Upper lobe of left lung (tissue), 6 donors: Measurements from ENCODE around the gene SHANK3. TPM values are rescaled to one million over a fixed set of nuclear protein-coding genes. Genes with fewer than 3 reads are reported as not detected.
"Not testable (repeated sequence)": the region's sequence is repeated elsewhere in the genome, so short reads cannot be mapped to it uniquely, and the experiment has no call there.

Experiments used
- ATAC-seq, 2 donors: fragments of 200-7000 bp; cut with Tn5 transposase; one replicate each; pipeline ENCODE4 v1.9.1; 2022; ENCODE audit warnings: mild to moderate bottlenecking in 2 of 2, moderate library complexity in 2 of 2; ENCODE audit not compliant: low FRiP score in 2 of 2
- DNase-seq, 2 donors: peaks; one replicate each; pipeline ENCODE4 v3.0.0-alpha.2; 2019 to 2020
- H3K27ac ChIP-seq, 4 donors: fragments of 200-600 bp; sonication (generic); one replicate each; pipeline ENCODE4 v1.5.1; 2016 to 2019
- H3K27me3 ChIP-seq, 4 donors: fragments of 200-600 bp; sonication (generic); one replicate each; pipeline ENCODE4 v1.5.1; 2017 to 2019
- H3K36me3 ChIP-seq, 4 donors: fragments of 200-600 bp; sonication (generic); one replicate each; pipeline ENCODE4 v1.5.1; 2016 to 2019
- H3K4me1 ChIP-seq, 4 donors: fragments of 200-600 bp; sonication (generic); one replicate each; pipeline ENCODE4 v1.5.1; 2018 to 2019
- H3K4me3 ChIP-seq, 4 donors: fragments of 200-600 bp; sonication (generic); one replicate each; pipeline ENCODE4 v1.5.1; 2017 to 2019; ENCODE audit warnings: mild to moderate bottlenecking in 2 of 4, moderate library complexity in 1 of 4
- H3K9me3 ChIP-seq, 4 donors: fragments of 200-600 bp; sonication (generic); one replicate each; pipeline ENCODE4 v1.5.1; 2018 to 2019
- EP300 ChIP-seq, 4 donors: sonication (generic); formaldehyde crosslinking; IDR thresholded peaks; one replicate each; pipeline ENCODE4 v1.5.1; 2017; ENCODE audit warnings: antibody characterized with exemption in 4 of 4, control low read depth in 2 of 4
- POLR2A ChIP-seq, 4 donors: fragments of 450-650 bp; IDR thresholded peaks; one replicate each; pipeline ENCODE4 v1.5.1; 2016 to 2017; ENCODE audit warnings: antibody characterized with exemption in 4 of 4, mild to moderate bottlenecking in 2 of 4
- POLR2AphosphoS5 ChIP-seq, 2 donors: sonication (generic); formaldehyde crosslinking; IDR thresholded peaks; one replicate each; pipeline ENCODE4 v1.5.1; 2017; ENCODE audit warnings: antibody characterized with exemption in 2 of 2
- WGBS, 2 donors: methylation state at CpG; one replicate each; pipeline ENCODE4 v1.1.5; 2017 to 2018; 5-methylcytosine and 5-hydroxymethylcytosine counted together
- total RNA-seq, 6 donors: library from RNA; depleted of rRNA in 4 of 6; stranded (reverse); fragments of >200 nt in 4 of 6; gene quantifications; one replicate each; pipeline versions ENCODE4 v1.1.0 to v1.2.1, GENCODE V29; 2016 to 2021
- TF ChIP-seq, protein P1 (sequence below), 6 experiments: fragments of 450-650 bp in 4 of 6; fragments of 200-600 bp in 2 of 6; sonication (generic) in 2 of 6; IDR thresholded peaks; one replicate each; pipeline ENCODE4 v1.5.1; 2016 to 2019; ENCODE audit warnings: antibody characterized with exemption in 6 of 6
- donor health status: DM: no; HTN: no; CAD: no; lungs with moderate emphysema.
- donor health status: DM: no; HTN: yes; CAD: no; lungs with severe emphysema.

SHANK3 gene
- total RNA-seq, 6 donors from 2014 or later, result 16.6 to 105 (median 51.1) TPM

DNA sequence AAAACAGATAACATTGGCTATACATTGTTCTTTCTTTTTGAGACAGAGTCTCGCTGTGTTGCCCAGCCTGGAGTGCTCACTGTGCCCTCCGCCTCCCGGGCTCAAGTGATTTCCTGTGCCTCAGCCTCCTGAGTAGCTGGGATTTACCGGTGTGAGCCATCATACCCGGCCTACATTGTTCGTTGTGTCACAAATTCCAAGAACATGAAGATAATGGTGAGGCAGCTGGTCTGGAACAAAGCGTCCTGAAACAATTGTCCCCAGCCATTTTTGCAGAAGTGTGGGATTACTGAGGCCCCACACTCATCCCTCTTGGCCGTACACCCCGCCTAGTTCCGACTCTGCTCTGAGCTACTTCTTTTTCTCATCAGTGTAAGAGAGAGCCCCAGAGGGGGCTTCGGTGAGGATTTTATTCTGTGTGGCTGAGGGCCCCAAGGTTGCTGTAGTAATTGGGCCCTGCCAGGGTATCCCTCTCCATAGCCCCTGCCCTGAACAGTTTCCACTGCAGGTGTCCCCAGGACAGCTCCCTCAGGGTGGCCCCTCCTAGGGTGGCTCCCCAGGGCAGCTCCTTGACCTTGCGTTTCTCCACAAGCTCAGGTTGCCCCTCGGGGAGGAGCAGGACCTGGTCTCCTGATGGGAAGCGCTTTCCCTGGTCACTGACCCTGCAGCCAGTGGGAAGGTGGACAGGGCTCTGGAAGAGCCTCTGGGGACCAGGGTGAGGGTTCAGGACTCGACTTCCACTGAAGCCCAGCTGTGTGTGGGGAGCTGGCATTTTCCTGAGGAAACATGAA, 31.6 kb upstream of the SHANK3 start:
- TF ChIP-seq POLR2A (IDR thresholded peaks at IDR 0.05) (no peak), POLR2AphosphoS5 (IDR thresholded peaks at IDR 0.05) (peak; percentile 38 to 47), EP300 (IDR thresholded peaks at IDR 0.05) (peak in 2 of 4 donors; percentile 45 to 50)
- TF ChIP-seq, protein P1, sequence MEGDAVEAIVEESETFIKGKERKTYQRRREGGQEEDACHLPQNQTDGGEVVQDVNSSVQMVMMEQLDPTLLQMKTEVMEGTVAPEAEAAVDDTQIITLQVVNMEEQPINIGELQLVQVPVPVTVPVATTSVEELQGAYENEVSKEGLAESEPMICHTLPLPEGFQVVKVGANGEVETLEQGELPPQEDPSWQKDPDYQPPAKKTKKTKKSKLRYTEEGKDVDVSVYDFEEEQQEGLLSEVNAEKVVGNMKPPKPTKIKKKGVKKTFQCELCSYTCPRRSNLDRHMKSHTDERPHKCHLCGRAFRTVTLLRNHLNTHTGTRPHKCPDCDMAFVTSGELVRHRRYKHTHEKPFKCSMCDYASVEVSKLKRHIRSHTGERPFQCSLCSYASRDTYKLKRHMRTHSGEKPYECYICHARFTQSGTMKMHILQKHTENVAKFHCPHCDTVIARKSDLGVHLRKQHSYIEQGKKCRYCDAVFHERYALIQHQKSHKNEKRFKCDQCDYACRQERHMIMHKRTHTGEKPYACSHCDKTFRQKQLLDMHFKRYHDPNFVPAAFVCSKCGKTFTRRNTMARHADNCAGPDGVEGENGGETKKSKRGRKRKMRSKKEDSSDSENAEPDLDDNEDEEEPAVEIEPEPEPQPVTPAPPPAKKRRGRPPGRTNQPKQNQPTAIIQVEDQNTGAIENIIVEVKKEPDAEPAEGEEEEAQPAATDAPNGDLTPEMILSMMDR (IDR thresholded peaks at IDR 0.05), result no peak
- H3K27ac ChIP-seq, result peak overlapping the region; percentile 65 to 80 (median 78)
- 58 to 71% methylated on average over 11 to 15 of the region's 15 CpGs for WGBS, 2 donors
- H3K4me3 ChIP-seq, result peak overlapping the region in 1 of 4 donors; percentile 13
- no peaks in the 10 kb centered on the region for H3K36me3 ChIP-seq
- DNase-seq (no peak), ATAC-seq (peak; percentile 8 to 34)
- peaks cover 0 to 3% (median 1%) of the 10 kb centered on the region in 4 donors for H3K27me3 ChIP-seq
- no peaks in the 10 kb centered on the region for H3K9me3 ChIP-seq
- peaks cover 15 to 17% (median 16%) of the 10 kb centered on the region in 4 donors for H3K4me1 ChIP-seq

DNA sequence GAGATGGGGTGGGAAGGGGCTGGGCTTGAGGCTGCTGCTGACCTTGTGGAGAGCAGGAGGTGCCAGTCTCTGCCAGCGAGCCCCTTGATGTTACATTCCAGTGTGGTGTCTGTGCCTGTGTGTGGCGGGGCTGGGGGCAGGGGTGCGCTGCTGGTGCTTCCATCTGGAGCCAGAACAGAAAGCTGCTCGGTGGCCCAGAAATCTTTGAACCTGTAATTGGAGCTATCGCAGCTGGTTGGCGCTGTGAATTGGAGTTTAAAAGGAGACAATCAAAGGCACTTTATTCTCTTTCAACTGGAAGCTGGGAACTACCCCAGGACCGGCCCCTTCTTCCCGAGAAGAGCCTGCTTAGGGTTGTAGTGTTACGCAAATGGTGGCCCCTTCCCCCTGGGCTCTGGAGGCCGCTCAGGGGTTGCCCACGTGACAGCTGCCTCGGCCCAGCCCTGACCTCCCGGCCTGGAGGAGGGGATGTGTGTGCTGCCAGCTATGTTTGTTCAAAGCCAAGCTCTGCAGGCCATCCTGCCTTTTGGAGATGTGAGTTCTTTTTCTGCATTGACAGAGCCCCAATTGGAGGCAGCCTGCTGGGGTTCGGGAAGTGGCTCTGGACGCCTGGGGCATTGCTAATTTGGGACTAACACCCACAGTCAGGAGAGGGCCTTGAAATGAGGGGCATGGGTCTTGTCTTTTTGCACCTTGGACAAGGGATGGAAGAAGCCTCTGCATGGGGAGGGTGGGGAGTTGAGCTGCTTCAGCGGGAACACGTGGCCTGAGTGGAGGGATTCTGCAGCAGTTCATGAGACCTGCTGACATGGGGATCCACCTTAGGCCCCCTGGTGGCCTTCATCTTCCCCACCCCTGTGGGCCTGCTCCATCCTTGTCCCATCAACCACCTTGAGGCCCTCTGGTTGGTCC, 30.7 kb upstream of the SHANK3 start:
- TF ChIP-seq POLR2A (IDR thresholded peaks at IDR 0.05) (no peak), EP300 (IDR thresholded peaks at IDR 0.05) (no peak), POLR2AphosphoS5 (IDR thresholded peaks at IDR 0.05) (no peak)
- TF ChIP-seq, protein P1 (IDR thresholded peaks at IDR 0.05), result peak in 4 of 6 experiments; percentile 20 to 45 (median 35)
- 12 to 24% methylated on average over 14 to 17 of the region's 17 CpGs for WGBS, 2 donors
- Histone ChIP-seq H3K27me3 (peaks cover 0 to 3% (median 1%) of the 10 kb centered on the region in 4 donors), H3K36me3 (no peaks in the 10 kb centered on the region), H3K9me3 (no peaks in the 10 kb centered on the region), H3K4me1 (peaks cover 15 to 17% (median 16%) of the 10 kb centered on the region in 4 donors), H3K4me3 (peak overlapping the region in 1 of 4 donors; percentile 13), H3K27ac (peak overlapping the region; percentile 65 to 80 (median 78))
- ATAC-seq (peak; percentile 55 to 76), DNase-seq (peak; percentile 38 to 77)

DNA sequence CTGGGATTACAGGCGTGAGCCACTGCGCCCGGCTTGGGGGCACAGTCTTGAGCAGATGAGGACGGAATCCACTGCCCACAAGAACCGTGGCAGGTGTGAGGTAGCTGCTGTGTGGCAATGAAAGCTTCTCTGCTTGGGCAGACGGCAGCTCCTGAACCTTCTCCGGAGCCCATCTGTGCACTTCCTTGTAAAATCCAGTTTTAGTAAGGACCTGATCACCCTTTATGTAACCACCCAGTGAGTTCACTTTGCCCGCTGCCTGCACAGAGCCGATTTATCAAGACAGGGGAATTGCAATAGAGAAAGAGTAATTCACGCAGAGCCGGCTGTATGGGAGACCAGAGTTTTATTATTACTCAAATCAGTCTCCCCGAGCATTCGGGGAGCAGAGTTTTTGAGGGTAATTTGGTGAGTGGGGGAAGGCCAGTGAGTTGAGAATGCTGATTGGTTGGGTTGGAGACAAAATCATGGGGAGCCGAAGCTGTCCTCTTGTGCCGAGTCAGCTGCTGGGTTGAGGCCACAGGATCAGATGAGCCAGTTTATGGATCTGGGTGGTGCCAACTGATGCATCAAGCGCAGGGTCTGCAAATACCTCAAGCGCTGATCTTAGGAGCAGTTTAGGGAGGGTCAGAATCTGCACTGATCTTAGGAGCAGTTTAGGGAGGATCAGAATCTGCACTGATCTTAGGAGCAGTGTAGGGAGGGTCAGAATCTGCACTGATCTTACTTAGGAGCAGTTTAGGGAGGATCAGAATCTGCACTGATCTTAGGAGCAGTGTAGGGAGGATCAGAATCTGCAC, 29.4 kb upstream of the SHANK3 start:
- not testable (repeated sequence) for H3K9me3 ChIP-seq, ATAC-seq, H3K4me3 ChIP-seq, H3K27me3 ChIP-seq, H3K27ac ChIP-seq, H3K36me3 ChIP-seq
- WGBS, 2 donors, result 92 to 98% methylated on average over 17 of the region's 17 CpGs
- DNase-seq, result peak in 1 of 2 donors; percentile 48
- H3K4me1 ChIP-seq, result peaks cover 15 to 17% (median 16%) of the 10 kb centered on the region in 4 donors

DNA sequence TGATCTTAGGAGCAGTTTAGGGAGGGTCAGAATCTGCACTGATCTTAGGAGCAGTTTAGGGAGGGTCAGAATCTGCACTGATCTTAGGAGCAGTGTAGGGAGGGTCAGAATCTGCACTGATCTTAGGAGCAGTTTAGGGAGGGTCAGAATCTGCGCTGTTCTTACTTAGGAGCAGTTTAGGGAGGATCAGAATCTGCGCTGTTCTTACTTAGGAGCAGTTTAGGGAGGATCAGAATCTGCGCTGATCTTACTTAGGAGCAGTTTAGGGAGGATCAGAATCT, 28.9 kb upstream of the SHANK3 start:
- not testable (repeated sequence) for H3K27me3 ChIP-seq, H3K9me3 ChIP-seq, H3K4me3 ChIP-seq, ATAC-seq, DNase-seq, H3K36me3 ChIP-seq, H3K27ac ChIP-seq
- H3K4me1 ChIP-seq, result peaks cover 15 to 17% (median 16%) of the 10 kb centered on the region in 4 donors
- WGBS, 2 donors, result 61 to 84% methylated on average over 3 of the region's 3 CpGs

DNA sequence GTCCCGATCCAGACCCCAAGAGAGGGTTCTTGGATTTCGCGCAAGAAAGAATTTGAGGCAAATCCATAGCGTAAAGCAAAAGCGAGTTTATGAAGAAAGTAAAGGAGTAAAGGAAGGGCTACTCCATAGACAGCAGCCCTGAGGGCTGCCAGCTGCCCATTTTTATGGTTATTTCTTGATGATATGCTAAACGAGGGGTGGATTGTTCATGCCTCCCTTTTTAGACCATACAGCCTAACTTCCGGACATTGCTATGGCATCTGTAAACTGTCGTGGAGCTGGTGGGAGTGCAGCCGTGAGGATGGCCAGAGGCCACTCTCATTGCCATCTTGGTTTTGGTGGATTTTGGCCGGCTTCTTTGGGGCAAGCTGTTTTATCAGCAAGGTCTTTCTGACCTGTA, 19.4 kb upstream of the SHANK3 start:
- peaks cover 0 to 3% (median 0%) of the 10 kb centered on the region in 4 donors for H3K9me3 ChIP-seq
- no peak overlapping the region for H3K27ac ChIP-seq
- no peak for TF ChIP-seq POLR2A (IDR thresholded peaks at IDR 0.05)
- no peak for TF ChIP-seq EP300 (IDR thresholded peaks at IDR 0.05)
- no peak for TF ChIP-seq POLR2AphosphoS5 (IDR thresholded peaks at IDR 0.05)
- TF ChIP-seq, protein P1 (IDR thresholded peaks at IDR 0.05), result no peak
- DNase-seq (no peak), ATAC-seq (no peak)
- 90 to 92% methylated on average over 10 of the region's 10 CpGs for WGBS, 2 donors
- H3K27me3 ChIP-seq, result no peaks in the 10 kb centered on the region
- H3K4me1 ChIP-seq, result peaks cover 16 to 23% (median 20%) of the 10 kb centered on the region in 4 donors
- H3K36me3 ChIP-seq, result no peaks in the 10 kb centered on the region
- H3K4me3 ChIP-seq, result no peak overlapping the region

DNA sequence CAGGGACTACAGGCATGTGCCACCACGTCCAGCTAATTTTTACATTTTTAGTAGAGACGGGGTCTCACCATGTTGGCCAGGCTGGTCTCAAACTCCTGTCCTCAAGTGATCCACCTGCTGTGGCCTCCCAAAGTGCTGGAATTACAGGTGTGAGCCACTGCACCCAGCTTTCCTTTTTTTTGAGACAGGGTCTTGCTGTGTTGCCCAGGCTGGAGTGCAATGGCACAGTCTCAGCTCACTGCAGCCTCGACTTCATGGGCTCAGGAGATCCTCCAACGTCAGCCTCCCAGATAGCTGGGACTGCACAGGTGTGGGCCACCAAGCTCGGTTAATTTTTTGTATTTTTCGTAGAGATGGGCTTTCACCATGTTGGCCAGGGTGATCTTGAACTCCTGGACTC, 18.0 kb upstream of the SHANK3 start:
- ATAC-seq, DNase-seq, H3K36me3 ChIP-seq, H3K27me3 ChIP-seq, H3K4me3 ChIP-seq, H3K9me3 ChIP-seq: not testable (repeated sequence)
- Histone ChIP-seq H3K27ac (peak overlapping the region in 2 of 4 donors; percentile 79 to 83), H3K4me1 (peaks cover 16 to 23% (median 20%) of the 10 kb centered on the region in 4 donors)
- 83 to 89% methylated on average over 6 of the region's 6 CpGs for WGBS, 2 donors
